Skin of body (tissue), 2 donors: ENCODE measurements around the gene MYO5C. TPM values are rescaled to one million over a fixed set of nuclear protein-coding genes. Genes with fewer than 3 reads are reported as not detected.
A peak's percentile ranks its signal among the peaks of the same experiment; 100 is the strongest.
"Not testable (repeated sequence)": the region's sequence is repeated elsewhere in the genome, so short reads cannot be mapped to it uniquely, and the experiment has no call there.

Source experiments
- DNase-seq: peaks from one replicate; lab custom pipeline; 2025; lab: John Stamatoyannopoulos, UW
- total RNA-seq: library from RNA; depleted of rRNA; stranded (reverse); fragments of >200 nt; gene quantifications from one replicate; pipeline ENCODE4 v1.2.3, GENCODE V29; 2014

The MYO5C gene
- total RNA-seq, 1 donor from 2014 or later: 8.0 TPM

DNA sequence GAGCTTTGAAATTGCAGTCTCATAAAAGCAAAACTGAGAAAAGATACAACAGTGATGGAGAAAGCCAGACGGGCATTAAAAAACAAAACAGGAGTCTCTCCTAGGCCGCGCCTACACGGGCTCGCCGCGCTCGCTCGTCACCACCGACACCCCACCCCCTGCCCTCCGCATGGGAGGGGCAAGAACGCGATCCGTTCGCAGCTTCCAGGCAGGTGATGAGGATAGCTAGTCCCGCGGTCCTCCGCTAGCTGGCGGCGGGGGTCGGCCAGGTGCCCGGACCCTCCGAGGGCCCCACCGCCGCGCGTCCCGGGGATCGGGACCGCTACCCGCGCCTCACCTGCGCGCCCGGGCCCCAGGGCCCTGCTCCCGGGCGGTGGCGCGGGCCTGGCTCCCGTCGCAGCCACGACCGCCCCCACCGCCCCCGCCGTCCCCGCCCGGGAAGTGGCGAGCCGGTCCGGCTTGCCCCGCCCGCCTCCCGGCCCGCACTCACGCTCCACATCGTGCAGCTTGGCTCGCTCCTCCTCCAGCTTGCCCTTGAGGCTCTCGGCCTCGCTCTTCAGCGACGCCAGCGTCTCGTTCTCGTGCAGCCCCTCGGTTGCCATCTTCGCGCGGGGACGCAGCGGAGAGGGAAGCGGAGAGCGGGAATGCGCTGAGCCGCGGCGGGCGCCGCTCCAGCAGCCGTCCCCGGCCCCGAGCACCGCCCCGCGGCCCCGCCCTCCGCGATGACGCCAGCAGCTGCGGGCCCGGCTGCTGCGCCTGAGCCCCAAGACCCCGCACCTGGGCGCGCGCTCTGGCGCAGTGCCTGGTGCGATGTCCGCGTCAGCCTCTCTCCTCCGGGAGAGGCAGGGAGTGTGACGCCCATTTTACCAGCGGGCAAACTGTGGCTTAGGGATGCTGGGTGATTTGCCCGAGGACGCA, 116.1 kb downstream of the MYO5C start:
- peak; percentile 54 for DNase-seq

DNA sequence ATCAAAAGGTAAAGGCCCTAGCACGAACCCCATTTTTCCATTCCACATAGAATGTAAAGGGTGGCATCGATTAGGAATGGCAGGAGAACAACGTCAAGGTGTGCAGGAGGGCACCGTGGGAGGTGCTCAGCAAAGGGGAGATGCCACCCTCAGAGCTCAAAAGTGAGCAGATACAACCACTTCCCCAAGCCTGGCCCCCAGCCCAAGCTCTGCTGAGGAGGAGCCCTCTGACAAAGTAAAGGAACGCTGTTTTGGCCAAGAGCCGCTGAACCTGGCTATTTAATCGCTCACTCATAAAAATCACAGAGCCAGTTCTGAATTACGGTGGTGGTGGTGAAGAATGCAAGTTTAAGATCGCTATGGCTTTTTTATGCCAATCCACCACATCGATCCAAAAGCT, 116.8 kb downstream of the MYO5C start:
- no peak for DNase-seq

GRCh38 chr15:52172869-52173268, 122.7 kb downstream of the MYO5C start:
- no peak for DNase-seq

DNA sequence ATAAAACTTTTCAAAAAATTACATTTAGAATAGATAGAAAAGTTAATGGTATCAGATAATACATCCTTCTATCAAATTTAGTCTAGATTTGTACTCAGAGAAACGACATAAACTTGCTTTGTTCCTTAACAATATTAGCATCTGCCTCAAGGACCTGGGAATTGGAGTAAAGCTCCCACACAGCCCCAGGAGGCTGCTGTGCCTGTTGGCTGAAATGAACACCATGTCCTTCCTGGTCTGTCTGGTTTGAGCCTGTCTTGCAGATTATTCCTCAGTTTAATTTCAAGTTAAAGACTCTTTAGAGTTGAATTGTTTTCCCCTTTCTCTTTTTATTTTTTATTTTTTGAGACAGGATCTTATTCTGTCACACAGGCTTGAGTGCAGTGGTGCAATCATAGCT, 123.8 kb downstream of the MYO5C start:
- DNase-seq: no peak

DNA sequence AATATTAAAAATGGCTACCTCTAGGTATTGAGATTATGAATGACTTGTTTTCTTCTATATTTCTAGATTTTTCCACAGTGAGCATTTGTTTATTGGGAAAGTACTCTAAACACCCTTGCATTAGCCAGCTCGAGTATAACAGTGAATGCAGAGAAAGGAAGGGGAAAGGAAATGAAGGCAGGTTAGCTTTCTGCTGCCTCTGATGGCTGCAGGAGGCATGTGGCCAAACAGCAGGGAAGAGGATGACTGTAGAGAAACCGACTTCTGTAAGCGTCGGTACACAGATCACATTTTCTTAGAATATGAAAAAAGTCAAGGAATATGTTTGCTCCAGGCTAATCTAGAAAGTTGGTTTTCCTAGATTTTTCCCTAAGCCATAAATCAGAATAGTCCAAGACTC, 124.2 kb downstream of the MYO5C start:
- DNase-seq: no peak

- DNase-seq: not testable (repeated sequence)
These were observed 125.4 kb downstream of the MYO5C start for GRCh38 chr15:52170199-52170598.

DNA sequence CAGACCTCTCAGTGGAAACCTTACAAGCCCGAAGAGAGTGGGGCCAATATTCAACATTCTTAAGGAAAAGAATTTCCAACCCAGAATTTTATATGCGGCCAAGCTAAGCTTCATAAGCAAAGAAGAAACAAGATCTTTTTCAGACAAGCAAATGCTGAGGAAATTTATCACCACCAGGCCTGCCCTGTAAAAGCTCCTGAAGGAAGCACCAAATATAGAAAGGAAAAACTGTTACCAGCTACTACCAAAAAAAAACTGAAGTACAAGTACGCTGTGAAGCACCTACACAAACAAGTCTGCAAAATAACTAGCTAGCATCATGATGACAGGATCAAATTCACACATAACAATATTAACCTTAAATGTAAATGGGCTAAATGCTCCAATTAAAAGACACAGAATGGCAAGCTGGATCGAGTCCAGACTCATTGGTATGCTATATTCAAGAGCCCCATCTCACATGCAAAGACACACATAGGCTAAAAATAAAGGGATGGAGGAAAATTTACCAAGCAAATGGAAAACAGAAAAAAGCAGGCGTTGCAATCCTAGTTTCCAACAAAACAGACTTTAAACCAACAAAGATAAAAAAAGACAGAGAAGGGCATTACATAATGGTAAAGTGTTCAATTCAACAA, 130.0 kb downstream of the MYO5C start:
- not testable (repeated sequence) for DNase-seq

DNA sequence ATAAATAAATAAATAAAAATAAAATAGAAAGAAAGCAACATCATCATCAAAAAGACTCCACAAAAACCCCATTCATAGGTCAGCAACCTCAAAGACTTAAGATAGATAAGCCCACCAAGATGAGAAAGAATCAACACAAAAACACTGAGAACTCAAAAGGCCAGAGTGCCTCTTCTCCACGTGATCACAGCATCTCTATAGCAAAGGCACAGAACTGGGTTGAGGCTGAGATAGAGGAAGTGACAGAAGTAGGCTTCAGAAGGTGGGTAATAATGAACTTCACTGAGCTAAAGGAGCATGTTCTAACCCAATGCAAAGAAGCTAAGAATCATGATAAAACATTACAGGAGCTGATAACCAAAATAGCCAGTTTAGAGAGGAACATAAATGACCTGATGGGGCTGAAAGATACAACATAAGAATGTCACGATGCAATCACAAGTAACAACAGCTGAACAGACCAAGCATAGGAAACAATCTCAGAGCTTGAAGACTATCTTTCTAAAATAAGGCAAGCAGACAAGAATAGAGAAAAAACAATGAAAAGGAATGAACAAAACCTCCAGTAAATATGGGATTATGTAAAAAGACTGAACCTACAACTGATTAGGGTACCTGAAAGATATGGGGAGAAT, 130.9 kb downstream of the MYO5C start:
- DNase-seq: no peak

DNA sequence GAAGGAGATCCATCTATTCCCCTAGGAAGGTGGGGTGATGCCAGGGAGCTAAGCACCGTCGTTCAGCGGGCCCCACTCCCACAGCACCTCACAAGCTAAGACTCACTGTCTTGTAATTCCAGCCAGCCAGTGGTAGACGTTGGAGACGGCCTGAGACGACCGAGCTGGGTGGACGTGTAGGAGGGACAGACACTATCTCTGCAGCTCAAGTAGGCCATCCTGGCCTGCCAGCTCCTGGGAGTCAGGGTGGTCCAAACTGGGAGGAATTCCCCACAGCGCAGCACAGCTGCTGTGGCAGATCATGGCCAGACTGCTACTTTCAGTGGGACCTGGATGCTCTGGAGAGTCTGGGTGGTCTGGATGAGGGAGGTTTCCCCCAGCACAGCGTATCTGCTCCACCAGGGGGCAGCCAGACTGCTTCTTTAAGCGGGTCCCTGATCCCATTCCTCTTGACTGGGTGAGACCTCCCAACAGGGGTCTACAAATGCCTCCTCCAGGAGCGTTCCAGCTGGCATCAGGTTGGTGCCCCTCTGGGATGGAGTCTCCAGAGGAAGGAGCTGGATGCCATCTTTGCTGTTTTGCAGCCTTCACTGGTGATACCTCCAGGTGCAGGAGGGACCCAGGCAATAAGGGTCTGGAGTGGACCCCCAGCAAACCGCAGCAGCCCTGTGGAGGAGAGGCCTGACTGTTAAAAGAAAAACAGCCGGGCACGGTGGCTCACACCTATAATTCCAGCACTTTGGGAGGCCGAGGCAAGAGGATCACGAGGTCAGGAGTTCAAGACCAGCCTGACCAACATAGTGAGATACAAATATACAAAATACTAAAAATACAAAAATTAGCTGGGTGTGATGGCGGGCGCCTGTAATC, 132.0 kb downstream of the MYO5C start:
- DNase-seq: no peak

DNA sequence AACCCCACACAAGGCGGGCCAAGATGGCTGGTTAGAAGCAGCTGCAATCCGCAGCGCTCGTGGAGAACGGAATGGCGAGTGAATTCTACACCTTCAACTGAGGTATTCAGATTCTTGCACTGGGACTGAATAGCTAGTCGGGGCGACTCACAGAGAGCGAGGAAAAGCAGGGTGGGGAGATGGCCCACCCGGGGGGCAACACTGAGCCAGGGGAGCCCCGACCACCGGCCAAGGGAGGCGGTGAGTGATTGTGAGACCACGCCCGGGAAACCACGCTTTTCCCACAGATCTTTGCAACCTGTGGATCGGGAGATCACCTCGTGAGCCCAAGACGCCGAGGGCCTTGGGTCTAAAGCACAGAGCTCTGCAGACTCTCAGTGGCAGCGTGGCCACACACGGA, 132.7 kb downstream of the MYO5C start:
- no peak for DNase-seq

DNA sequence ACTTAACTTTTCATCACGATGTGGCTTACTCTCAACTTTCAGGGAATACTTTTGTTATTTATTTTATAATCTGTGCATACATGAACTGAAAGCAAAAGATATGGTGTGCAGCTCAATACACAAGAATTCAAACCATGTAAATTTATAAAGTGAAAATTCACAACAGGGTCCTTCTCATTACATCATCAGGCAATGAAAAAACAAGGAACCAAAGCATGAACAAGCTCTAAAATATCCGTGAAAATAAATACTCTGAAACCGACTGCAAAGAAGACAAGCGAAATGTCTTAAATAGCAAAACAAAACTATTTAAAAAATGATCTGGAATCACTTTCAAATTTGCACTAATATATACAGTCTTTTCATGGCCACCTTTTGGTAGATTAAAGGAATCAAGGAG, 133.3 kb downstream of the MYO5C start:
- DNase-seq: no peak

DNA sequence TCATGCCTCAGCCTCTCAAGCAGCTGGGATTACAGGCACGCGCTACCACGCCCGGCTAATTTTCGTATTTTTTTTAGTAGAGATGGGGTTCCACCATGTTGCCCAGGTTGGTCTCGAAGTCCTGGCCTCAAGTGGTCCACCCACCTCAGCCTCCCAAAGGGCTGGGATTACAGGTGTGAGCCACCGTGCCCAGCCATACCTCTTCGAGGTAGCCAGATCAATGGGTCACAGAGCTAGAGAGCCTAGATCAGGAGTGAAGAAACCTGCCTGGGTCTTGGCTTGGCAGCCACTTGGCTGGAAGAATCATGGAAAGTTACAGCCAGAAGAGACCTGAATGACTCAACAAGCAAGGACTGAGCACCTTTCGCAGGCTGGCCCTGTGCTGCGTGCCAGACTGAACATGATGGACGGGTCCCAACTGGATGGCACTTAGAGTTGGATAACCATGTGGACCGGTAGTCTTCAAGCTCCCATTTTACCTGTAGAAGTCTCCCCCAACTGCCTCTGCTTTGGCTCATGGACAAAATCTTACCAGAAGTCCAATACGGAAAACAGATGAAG, 134.1 kb downstream of the MYO5C start:
- no peak for DNase-seq

GRCh38 chr15:52159645-52160044, 136.0 kb downstream of the MYO5C start:
- no peak for DNase-seq

- no peak for DNase-seq
These were observed 137.4 kb downstream of the MYO5C start for GRCh38 chr15:52158084-52158765.

DNA sequence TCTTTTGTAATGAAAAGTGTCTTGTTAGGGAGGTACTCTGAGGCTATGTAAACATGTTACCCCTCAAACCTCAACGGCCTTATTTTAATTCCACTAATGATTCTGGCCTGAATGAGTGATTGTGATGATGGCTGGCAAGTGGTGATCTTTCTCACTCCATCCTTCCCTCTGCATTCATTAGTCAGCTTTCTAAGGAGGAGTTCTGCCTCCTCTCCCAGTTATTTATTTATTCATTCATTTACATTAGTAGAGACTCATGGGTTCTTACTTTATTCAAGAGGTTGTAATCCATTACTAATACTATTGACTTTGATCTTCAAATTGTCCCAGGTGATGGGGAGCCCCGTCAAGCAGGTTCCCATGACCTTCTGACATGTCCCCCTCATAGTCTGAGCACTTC, 139.7 kb downstream of the MYO5C start:
- DNase-seq: no peak

GRCh38 chr15:52154896-52155865, 140.4 kb downstream of the MYO5C start:
- DNase-seq: no peak

- no peak for DNase-seq
These were observed 141.4 kb downstream of the MYO5C start for GRCh38 chr15:52153900-52154895.

DNA sequence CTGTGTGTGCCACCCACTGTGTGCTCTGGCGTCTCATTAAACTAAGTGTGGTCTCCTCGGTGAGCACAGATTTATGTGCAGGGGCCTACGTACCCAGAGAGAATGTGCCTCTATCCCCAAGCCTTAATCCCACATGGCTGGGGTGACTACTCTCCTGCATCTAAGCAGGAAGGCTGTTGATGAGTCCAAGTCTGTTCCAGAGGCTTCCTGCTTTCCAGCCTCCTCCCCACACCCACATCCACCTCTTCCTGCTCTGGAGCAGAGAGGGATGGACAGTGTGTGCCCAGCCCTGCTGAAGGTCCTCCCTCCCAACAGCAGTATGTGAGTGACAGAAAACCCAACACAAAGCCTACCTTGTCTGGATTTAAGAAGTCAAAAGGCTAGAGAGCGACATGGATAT, 144.3 kb downstream of the MYO5C start:
- DNase-seq: no peak
